ENCODE measurements around the gene REXO4. TPM values are rescaled to one million over a fixed set of nuclear protein-coding genes. Genes with fewer than 3 reads are reported as not detected.
A peak's percentile ranks its signal among the peaks of the same experiment; 100 is the strongest.

The REXO4 gene
- total and polyA plus RNA-seq, 2 donors (not counting 1 experiment from before 2014, with no cell fraction given), result 16.6 to 21.1 TPM

DNA sequence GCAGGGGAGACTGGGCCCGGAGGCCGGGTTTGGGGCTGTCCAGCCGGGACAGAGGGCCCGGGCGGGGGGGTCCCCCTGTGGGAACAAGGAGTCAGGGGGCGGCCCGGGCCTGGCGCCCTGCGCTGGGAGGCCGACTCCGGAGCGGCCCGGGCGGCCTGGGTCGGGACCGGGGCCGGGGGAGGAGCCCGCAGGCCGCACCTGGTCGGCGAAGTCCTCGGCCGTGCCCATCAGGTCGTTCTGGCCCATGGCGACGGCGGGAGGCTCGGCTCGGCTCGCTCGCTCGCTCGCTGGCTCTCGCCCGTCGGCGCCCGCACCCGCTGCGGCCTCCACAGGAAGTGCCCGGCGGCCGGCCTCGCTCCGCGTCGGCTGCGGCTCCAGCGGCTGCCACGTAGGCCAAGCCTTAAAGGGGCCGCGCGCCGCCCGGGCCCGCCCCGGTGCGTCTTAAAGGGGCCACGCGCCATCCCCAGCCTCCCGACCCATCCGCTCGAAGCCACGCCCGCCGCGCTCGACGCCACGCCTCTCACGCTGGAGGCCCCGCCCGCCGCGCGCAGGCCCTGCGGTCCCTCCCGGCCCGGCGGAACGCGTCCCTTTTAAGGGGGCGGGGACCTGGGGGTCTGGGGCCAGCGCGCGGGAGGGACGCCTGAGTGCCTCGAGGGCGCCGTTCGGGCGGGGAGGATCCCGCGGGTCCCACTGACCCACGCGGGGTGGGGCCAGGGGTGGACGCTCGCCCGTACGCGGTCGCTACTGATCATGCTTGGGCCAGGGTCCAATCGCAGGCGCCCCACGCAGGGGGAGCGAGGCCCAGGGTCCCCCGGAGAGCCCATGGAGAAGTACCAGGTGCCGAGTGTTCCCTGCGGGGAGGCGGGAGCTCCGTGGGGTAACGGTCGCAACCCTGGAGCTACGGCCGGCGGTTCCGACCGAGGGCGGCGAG lies 41.8 kb downstream of the REXO4 start, which contains the start of the genes STKLD1 and SURF4:
Gene STKLD1, plus strand, starts transcription at position 643 of the 931 bp plus-strand sequence. Its CDS starts 108 bp downstream, at position 751.
Gene SURF4, minus strand, starts transcription at position 337 of the 931 bp plus-strand sequence. Its CDS starts 91 bp downstream, at position 246.
- peaks cover 5% of the 10 kb centered on the region for H4K20me1 ChIP-seq (ENCODE audit: control insufficient read depth, extremely low read depth, insufficient read depth, low read length)
- peaks cover 6% of the 10 kb centered on the region for H3K4me1 ChIP-seq (ENCODE audit: control insufficient read depth, extremely low read depth, insufficient read depth, low read length)
- H3K27me3 ChIP-seq (ENCODE audit: control insufficient read depth, insufficient read depth, low read length), result no peaks in the 10 kb centered on the region
- H2AFZ ChIP-seq (ENCODE audit: low read length), result peak within 1 kb of the TSS; percentile 24
- H3K9ac ChIP-seq (ENCODE audit: insufficient read depth, low read length), result peak within 1 kb of the TSS; percentile 97
- peak; percentile 96 for DNase-seq (ENCODE audit: low read depth in 2 of 2)
- H3K4me3 ChIP-seq (replicated peaks in 1 of 4; ENCODE audit: control extremely low read depth in 1 of 4, insufficient read depth in 1 of 4, low read depth in 3 of 4, low read length in 4 of 4), result peak within 1 kb of the TSS; percentile 79 to 100 (median 96)
- H3K36me3 ChIP-seq (ENCODE audit: control insufficient read depth, insufficient read depth, low read length), result peaks cover 10% of the 10 kb centered on the region
- peak within 1 kb of the TSS; percentile 98 for H3K27ac ChIP-seq (ENCODE audit: insufficient read depth, low read length)
- no peaks in the 10 kb centered on the region for H3K9me3 ChIP-seq (ENCODE audit: control insufficient read depth, insufficient read depth, low read depth, low read length)
- peak within 1 kb of the TSS; percentile 77 for H3K4me2 ChIP-seq (ENCODE audit: extremely low read depth, insufficient read depth, low read length)
- TF ChIP-seq, protein P1, sequence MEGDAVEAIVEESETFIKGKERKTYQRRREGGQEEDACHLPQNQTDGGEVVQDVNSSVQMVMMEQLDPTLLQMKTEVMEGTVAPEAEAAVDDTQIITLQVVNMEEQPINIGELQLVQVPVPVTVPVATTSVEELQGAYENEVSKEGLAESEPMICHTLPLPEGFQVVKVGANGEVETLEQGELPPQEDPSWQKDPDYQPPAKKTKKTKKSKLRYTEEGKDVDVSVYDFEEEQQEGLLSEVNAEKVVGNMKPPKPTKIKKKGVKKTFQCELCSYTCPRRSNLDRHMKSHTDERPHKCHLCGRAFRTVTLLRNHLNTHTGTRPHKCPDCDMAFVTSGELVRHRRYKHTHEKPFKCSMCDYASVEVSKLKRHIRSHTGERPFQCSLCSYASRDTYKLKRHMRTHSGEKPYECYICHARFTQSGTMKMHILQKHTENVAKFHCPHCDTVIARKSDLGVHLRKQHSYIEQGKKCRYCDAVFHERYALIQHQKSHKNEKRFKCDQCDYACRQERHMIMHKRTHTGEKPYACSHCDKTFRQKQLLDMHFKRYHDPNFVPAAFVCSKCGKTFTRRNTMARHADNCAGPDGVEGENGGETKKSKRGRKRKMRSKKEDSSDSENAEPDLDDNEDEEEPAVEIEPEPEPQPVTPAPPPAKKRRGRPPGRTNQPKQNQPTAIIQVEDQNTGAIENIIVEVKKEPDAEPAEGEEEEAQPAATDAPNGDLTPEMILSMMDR (conservative IDR thresholded peaks at IDR 0.05 in 1 of 2, IDR thresholded peaks at IDR 0.05 in 1 of 2; ENCODE audit: low read depth in 1 of 2, low read length in 2 of 2), result no peak
- TF ChIP-seq EZH2 (IDR thresholded peaks at IDR 0.05; ENCODE audit: low read length, missing control alignments), result no peak
- H3K79me2 ChIP-seq (ENCODE audit: control insufficient read depth, insufficient read depth, low read length), result peaks cover 48% of the 10 kb centered on the region

DNA sequence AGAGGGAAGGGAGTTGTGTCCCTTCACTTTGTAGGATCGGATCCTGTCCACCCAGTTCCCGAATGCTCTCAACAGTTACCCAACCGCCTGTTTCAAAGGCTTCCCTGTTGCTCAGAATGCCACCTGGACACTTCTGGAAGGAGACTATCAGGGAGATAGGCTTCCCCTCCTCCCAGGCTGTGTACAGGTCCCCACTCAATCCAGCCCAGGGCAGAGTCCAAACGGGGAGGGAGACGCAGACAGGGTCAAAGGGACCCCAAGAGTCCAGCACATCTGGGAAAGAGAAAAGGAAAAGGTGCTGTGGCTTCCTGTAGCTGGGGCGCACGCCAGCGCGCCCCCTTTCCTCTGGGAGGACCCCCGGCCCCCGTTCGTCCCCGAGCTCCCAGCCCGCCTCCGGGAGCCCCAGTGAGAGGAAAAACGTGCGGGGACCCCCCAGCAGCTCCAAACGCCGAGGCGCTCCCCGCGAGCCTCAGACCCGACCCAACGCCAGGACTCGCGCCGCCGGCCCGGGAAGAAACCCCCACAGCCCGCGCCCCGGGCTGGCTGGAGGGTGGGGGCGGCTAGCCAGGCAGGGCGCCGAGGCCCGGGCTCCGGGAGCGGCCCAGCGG lies 42.6 kb downstream of the REXO4 start:
- peaks cover 6% of the 10 kb centered on the region for H3K4me1 ChIP-seq (ENCODE audit: control insufficient read depth, extremely low read depth, insufficient read depth, low read length)
- peak overlapping the region; percentile 77 for H3K4me2 ChIP-seq (ENCODE audit: extremely low read depth, insufficient read depth, low read length)
- no peaks in the 10 kb centered on the region for H3K27me3 ChIP-seq (ENCODE audit: control insufficient read depth, insufficient read depth, low read length)
- peak overlapping the region; percentile 78 to 100 (median 96) for H3K4me3 ChIP-seq (replicated peaks in 1 of 4; ENCODE audit: control extremely low read depth in 1 of 4, insufficient read depth in 1 of 4, low read depth in 3 of 4, low read length in 4 of 4)
- peaks cover 56% of the 10 kb centered on the region for H3K79me2 ChIP-seq (ENCODE audit: control insufficient read depth, insufficient read depth, low read length)
- TF ChIP-seq EZH2 (IDR thresholded peaks at IDR 0.05; ENCODE audit: low read length, missing control alignments), result no peak
- TF ChIP-seq, protein P1 (conservative IDR thresholded peaks at IDR 0.05 in 1 of 2, IDR thresholded peaks at IDR 0.05 in 1 of 2; ENCODE audit: low read depth in 1 of 2, low read length in 2 of 2), result no peak
- peaks cover 16% of the 10 kb centered on the region for H3K36me3 ChIP-seq (ENCODE audit: control insufficient read depth, insufficient read depth, low read length)
- H3K9me3 ChIP-seq (ENCODE audit: control insufficient read depth, insufficient read depth, low read depth, low read length), result no peaks in the 10 kb centered on the region
- no peak overlapping the region for H2AFZ ChIP-seq (ENCODE audit: low read length)
- H3K27ac ChIP-seq (ENCODE audit: insufficient read depth, low read length), result peak overlapping the region; percentile 98
- H4K20me1 ChIP-seq (ENCODE audit: control insufficient read depth, extremely low read depth, insufficient read depth, low read length), result peaks cover 5% of the 10 kb centered on the region
- H3K9ac ChIP-seq (ENCODE audit: insufficient read depth, low read length), result peak overlapping the region; percentile 97
- peak; percentile 39 to 44 for DNase-seq (ENCODE audit: low read depth in 2 of 2)

DNA sequence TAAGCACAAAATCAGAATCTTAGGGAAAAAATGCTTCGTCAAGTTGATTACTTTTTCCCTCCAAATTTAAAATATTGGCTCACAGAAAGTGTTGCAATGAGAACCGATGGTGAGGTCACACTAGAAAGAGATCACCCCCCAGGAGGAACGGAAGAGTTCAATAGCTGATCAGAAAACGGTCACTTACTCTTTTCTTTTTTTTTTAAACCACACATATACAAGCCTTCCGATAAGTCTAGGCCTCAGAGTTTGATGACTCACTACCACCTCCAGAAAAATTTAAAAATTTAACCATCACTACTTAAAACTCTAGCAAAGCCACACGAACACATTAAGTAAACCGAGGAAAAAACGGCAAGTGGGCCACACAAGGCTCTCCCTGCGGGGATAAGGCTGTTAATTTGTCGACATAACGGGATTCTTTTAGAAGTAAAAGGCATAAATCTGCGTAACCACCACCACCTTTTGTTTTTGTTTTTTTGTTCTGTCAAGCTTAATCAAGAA lies 43.1 kb downstream of the REXO4 start:
- Histone ChIP-seq H3K4me1 (ENCODE audit: control insufficient read depth, extremely low read depth, insufficient read depth, low read length) (peaks cover 6% of the 10 kb centered on the region), H3K9ac (ENCODE audit: insufficient read depth, low read length) (peak overlapping the region; percentile 97), H3K27ac (ENCODE audit: insufficient read depth, low read length) (peak overlapping the region; percentile 98), H3K79me2 (ENCODE audit: control insufficient read depth, insufficient read depth, low read length) (peaks cover 61% of the 10 kb centered on the region), H3K36me3 (ENCODE audit: control insufficient read depth, insufficient read depth, low read length) (peaks cover 22% of the 10 kb centered on the region), H4K20me1 (ENCODE audit: control insufficient read depth, extremely low read depth, insufficient read depth, low read length) (peaks cover 6% of the 10 kb centered on the region), H3K9me3 (ENCODE audit: control insufficient read depth, insufficient read depth, low read depth, low read length) (no peaks in the 10 kb centered on the region), H2AFZ (ENCODE audit: low read length) (no peak overlapping the region), H3K4me2 (ENCODE audit: extremely low read depth, insufficient read depth, low read length) (peak overlapping the region; percentile 77), H3K27me3 (ENCODE audit: control insufficient read depth, insufficient read depth, low read length) (no peaks in the 10 kb centered on the region), H3K4me3 (replicated peaks in 1 of 4; ENCODE audit: control extremely low read depth in 1 of 4, insufficient read depth in 1 of 4, low read depth in 3 of 4, low read length in 4 of 4) (peak overlapping the region; percentile 78 to 100 (median 96))
- DNase-seq (ENCODE audit: low read depth in 2 of 2), result peak; percentile 60 to 81
- TF ChIP-seq, protein P1 (conservative IDR thresholded peaks at IDR 0.05 in 1 of 2, IDR thresholded peaks at IDR 0.05 in 1 of 2; ENCODE audit: low read depth in 1 of 2, low read length in 2 of 2), result no peak
- no peak for TF ChIP-seq EZH2 (IDR thresholded peaks at IDR 0.05; ENCODE audit: low read length, missing control alignments)
